Activated CD4-positive, CD25-positive, alpha-beta regulatory T cell treated with anti-CD3 and anti-CD28 coated beads, Interleukin-2, amount 50 U/mL, for 16 hours (primary cell): ENCODE measurements around the gene C19orf25.
"Not testable (repeated sequence)": the region's sequence is repeated elsewhere in the genome, so short reads cannot be mapped to it uniquely, and the experiment has no call there.

Experiments used
- DNase-seq: peaks from one replicate; pipeline ENCODE4 v3.0.0-alpha.2; 2020; ENCODE audit warnings: low read depth, low spot score

The C19orf25 gene

DNA sequence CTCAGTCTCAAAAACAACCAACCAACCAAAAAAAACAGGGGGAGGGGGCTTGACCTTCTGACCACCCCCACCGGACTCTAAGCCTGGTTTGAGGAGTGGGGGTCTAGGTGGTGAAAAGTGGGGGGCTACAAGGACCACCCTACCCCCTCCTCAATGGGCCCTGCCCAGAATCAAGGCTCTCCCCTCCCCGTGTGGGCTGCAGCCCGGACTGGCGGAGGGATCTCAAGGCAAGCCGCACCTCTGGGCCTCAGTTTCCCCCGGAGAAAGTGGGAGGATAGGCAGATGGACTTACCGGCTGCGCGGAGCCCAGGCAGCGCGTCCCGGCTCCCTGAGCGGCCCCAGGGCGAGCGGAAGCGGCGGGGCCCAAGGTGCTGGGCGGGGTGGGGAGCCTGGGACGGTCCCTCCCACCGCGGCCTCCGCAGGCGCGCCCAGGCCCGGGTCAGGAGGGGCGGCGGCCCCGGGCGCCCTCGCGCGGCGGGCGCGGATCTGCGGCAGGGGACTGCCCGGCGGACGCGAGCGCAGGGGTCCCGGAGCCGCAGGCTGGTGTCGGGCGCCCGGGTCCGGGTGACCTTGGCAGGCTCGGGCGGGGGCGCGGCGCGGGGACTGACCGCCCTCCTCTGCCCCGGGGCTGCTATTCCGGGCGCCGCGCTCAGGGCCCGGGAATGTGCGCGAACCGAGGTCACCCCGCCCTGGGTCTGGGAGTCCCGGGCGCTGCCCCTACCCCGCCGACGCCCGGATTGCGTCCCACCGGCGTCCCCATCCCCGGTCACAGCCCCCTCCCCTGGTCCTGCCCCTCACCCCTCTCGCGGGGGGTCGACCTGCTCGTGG lies 33.9 kb upstream of the C19orf25 start, which contains the start of gene ADAMTSL5:
TSS of gene ADAMTSL5 (minus strand) at position 349 of the 828 bp plus-strand sequence. CDS start 2,076 bp downstream, outside the sequence.
- DNase-seq = no peak

DNA sequence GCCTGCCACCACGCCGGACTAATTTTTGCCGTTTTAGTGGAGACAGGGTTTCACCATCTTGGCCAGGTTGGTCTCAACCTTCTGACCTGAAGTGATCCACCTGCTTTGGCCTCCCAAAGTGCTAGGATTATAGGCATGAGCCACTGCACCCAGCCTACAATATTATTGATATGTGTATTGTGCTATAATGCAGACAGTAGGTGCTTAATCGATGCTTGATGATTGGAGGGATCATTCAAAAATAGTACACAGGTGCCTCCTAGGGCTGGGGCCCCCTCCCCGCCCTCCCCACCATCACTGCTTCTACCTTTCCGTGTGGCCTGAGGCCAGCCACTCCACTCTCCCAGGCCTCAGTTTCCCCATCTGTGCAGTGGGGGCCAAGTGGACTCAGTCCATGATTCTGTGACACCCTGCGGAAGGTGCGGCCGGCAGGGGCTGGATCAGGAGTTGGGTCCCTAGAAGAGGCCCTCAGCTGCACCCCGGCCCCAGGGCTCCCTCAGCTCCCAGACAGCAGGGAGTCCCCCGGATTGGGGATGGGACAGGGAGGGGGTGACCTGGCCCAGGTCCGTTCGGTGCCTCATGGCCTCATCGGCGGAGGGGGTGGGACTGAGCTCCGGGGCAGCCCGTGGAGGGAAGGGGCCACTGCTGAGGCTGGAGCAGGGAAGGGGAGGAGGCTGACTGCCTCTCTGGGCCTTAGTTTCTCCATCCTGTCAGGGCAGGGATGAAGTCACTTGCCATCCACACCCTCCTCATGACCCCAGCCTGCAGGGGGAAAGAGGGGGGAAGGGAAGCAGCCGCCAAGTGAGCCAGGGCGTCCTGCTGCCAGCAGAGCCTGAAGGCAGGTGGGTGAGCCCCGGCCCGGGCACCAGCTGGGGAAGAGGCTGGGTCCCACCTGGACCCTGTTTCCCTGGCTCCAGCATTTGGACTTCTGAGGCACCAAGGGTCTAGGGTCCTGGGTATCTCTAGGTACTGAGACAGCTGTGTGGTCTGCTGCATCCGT lies 32.6 kb upstream of the C19orf25 start:
- DNase-seq = no peak

DNA sequence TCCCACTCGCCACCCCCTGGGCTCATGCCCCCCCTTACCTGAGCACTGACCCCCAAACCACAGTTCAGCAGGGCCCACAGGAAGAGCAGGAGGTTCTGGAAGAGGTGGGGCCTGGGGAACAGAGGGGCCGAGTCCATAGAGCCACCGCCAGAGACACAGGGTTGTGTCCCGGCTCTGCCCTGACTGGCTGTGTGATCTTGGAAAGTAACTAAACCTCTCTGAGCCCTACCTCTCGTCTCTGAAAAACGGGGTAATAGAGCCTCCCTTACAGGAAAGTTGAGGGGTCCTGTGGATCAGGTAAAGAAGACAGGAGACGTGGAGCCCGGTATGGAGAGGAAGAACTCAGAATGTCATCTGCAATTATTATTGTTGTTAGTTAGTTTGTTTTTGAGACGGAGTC lies 31.8 kb upstream of the C19orf25 start:
- no peak for DNase-seq

DNA sequence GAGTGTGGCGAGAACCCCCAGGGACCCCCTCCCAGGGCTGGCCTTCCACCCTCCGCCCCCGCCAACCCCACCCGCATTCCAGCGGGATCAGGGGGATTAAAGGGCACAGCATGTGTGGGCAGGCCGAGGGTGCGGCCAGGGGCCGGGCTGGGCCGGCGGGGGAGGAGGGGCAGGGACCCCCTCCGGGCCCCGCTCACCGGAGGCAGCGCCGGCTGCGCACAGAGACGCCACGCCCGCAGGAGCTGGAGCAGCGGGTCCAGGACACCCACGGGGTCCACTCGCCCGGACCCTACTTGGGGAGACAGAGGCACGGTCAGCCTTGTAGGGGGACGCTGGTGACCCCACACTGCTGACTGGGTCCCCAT lies 31.4 kb upstream of the C19orf25 start:
- no peak for DNase-seq

DNA sequence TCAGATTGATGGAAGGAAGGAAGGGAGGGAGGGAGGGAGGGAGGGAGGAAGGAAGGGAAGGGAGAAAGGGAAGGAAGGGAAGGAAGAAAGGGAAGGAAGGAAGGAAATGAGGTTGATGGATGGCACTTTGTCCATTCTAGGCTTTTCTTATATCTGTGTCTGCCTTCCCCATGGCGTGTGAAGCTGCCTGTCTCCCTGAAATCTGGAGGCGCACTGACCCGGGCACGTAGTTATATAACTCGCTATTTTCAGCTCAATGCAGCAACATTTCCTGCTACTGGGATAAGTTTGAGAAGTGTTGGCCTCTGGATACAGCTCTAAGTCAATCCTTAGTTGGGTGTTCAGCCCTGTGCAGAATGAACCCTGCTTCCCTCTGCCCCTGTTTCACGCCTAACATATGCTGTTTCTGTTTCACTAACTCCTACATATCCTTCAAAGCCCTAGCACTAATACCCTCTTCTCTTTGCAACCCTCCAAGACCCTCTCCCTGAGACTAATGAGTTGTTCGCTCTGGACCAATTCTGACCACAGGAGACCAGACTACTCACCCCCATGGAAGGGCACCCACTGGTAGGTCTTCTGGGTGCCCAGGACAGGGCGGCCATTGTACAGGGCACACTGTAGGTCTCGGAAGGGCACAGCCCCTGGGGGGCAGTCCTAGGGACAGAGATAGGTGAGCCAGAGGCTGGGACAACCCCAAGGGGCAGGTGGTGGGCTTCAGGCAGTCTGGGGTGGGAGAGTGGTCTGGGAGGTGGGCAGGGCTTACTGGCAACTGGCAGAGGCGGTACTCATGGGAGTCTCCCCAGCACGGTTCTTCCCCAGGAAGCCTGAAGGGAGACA lies 30.8 kb upstream of the C19orf25 start:
- no peak for DNase-seq

DNA sequence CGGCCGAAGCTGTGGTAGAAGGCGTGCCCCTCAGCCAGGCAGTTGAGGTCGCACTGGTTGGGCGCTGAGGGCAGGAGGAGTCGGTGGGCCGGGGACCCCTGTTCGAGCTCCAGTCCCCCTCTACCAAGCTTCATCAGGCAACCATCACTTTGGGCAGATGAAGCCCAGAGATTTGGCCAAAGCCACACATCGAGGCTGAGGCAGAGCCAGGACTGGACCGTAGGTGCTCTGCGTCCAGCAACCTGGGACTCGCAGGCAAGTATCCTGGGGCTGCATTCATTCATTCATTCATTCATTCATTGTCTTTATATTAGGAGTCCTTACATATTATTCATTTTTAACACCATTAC lies 29.5 kb upstream of the C19orf25 start:
- no peak for DNase-seq

DNA sequence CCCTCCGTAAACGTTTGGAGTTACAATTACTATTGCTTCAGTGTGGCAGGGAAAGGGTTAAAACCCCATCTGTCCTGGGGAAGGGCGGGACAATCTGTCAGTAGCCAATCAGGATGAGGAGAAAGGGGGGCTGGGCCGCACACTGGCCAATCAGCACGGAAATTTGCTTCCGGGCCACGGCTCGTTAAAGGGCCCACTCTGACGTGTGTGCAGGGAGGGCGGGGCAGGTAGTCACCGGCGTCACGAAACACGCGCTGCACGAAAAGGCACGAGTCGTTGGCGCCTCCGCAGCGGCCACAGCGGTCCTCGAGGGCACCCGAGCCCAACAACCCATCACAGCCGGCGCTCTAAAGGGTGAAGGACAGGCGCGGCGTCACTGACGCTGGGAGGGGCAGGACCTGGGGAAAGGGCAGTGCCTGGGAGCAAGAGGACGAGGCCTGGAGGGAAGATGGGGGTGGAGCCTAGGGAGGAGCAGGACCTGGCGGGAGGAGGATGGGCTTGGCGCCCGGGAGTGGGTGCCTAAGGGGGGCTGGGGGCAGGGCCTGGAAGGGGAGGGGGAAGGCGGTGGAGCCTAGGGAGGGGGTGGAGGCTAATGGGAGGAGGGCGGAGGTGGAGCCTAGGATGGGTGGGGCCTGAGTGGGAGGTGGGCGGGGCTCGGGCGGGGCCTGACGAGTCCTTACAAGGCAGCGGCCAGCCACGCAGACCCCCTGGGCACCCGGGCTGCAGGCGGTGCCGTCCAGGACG lies 28.9 kb upstream of the C19orf25 start:
- peak; percentile 81 for DNase-seq

DNA sequence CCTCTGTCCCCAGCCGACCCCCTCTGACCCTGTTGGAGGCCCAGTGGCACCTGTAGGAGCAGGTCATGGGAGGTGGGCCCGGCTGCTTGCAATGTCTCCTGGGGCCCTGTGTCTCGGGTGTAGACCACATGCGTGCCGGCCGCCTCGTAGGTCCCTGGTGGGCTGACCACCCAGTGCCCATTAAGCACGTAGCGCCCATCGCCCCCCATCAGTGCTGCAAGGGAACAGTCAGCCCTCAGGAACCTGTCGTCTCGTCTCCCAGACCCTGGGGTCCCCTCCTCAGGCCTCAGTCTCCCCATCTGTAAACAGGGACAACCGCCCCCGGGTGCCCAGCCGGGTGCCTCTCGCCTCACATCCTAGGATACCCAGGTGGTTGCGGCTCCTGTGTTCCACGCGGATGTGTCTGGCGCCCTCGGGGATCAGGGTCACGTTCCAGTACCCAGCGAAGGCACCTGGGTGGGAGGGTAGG lies 28.2 kb upstream of the C19orf25 start:
- no peak for DNase-seq

DNA sequence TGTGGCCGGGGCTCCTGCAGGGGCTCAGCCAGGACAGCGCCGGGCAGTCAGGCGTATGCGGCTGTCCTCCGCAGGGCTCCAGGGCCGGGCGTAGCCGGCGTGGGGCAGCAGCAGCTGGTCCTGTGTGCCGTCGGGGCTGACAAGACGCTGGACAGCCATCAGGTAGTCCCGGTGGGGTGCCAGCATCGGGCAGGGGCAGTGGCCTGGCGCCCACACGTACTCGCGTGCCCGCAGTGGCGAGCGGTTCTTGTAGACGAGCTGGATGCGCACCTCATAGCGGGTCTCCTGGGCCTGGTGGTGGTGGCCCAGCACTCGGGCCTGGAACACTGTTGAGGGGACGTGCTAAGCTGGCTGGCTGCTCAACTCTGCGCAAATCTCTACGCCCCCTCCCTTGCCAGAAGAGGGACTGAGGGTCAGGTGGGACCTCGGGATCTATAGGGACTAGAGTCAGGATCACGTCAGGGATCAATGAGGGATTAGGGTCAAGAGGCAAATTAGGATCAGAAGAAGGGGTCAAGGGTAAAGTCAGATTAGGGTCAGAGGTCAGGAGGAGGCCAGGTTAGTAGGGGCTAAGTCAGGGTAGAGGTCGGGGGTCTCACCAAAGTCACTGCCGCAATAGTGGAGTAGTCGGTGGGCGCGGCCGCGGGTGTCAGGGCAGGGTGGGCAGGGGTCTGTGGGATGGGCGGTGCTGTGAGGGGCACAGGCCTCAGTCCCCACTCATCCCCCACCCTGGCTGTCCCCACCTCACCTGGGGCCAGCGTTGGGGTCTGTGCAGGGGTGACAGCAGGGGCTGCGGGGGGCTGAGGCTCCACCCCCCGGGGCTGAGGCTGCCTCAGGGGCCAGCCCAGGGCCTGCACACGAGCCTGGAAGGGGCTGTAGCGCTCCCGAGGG lies 27.2 kb upstream of the C19orf25 start:
- DNase-seq = no peak

DNA sequence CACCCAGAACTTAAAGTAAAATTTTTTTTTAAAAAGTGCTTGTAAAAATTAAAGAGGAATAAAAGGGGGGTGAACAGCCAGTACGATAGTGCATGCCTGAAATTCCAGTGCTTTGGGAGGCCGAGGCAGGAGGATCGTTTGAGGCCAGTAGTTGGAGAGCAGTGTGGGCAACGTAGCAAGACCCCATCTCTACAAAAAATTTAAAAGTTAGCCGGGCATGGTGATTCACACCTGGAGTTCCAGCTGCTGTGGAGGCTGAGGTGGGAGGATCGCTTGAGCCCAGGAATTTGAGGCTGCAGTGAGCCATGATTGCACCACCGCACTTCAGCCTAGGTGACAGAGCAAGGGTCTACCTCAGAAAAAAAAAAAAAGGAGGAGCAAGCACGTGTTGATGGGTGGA lies 26.0 kb upstream of the C19orf25 start:
- no peak for DNase-seq

DNA sequence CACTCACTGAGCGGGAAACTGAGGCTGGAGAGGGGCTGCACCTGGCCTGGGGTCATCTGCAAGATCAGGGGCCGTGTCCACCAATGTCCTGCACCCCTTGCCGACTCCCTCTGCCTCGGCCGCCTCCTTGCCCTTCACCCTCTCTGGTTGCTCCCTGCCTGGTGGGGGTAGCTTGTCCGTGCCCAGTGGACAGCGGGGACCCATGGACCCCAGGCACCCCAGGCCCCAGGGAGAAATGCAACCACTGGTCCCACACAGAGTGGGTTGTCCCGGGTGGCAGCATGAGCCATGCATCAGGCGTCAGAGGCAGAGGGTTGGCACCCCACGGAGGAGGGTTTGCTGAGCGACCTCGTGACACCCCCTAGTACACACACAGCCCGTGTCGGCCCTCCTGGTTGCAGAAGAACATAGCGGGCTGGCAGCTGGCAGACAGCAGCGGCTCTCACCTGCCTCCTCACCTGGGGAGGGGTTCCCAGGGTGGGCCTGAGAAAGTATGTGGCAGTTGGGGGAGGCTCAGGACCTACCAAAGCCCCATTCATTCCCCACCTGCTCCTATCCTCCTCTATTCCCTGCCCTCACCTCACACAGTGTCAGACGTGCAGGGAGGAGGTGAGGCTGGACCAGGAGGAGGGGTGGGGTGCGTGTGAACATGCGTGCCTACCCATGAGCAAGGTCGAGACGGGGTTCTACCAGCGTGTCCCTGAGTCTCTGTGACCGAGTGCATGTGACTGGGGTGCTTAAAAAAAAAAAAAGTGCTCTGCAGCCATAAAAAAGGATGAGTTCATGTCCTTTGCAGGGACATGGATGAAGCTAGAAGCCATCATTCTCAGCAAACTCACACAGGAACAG lies 25.1 kb upstream of the C19orf25 start:
- DNase-seq = no peak

DNA sequence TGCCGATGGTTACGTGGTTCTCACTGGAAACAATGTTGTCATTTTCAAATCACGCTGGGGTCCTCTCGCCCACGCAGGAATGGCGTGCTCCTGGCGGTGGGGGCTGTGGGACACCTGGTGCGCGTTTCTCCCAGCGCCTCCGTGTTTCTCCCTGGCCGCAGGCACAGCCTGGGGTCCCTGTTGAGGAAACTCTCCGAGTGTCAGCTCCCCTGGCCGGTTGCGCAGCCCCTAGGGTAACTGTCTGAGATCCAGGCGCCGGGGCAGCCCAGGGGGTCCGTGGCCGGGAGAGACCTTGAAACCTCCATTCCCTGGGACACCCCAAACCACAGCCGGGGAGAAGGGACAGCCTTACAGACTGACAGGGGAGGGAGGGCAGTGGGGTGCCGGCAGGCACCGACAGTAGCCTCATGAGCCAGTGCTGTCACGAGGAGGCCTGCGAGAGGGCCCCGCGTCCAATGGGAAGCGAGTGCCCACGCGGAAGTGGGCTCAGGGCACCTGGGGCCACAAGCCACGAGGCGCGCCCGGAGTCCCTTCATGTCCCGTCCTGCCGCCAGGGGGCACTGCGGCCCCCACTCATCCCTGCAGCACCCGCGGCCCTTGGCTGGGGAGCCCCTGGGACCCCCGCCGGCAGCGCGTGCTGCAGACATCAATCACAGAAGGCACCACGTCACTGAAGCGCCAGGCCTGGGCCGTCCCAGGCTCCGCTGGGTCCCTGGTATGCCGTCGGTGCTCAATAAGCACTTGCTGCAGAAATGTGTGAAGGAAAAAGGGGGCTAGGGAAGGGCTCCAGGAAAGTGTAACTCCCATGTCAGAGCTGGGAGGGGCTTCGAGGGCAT lies 24.3 kb upstream of the C19orf25 start:
- peak; percentile 34 for DNase-seq

DNA sequence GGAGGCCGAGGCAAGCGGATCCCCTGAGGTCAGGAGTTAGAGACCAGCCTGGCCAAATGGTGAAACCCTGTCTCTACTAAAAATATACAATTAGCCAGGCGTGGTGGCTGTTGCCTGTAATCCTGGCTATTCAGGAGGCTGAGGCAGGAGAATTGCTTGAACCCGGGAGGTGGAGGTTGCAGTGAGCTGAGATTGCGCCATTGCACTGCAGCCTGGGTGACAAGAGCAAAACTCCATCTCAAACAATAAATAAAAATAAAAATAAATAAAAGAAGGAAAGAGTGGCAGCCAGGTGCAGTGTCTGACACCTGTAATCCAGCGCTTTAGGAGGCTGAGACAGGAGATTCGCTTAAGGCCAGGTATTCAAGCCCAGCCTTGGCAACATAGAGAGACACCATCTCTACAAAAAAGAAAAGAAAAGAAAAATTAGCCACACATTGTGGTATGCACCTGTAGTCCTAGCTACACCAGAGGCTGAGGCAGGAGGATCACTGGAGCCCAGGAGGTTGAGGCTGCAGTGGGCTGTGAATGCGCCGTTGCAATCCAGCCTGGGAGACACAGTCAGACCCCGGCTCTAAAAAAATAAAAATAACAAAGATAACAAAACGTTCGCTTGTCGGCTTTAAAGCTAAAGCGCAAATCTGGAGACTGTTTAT lies 23.5 kb upstream of the C19orf25 start:
- DNase-seq = no peak

DNA sequence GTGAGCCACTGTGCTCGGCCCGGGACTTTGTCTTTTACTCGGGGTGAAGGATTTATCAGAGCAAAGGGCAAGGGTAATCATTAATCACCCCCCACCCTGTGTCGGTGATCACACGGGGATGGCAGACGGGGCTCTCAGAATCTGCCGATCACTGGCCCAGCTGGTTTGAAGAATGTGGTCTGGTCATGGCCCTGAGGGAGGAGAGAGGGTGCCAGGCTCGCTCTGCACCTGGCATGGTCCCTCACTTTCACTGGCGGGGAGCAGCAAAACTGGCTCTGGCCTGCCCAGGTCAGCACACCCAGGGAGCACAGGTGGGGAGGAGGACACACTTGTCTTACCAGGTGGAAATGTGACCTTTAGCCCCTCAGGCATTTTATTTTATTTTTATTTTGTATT lies 22.2 kb upstream of the C19orf25 start:
- DNase-seq = no peak

DNA sequence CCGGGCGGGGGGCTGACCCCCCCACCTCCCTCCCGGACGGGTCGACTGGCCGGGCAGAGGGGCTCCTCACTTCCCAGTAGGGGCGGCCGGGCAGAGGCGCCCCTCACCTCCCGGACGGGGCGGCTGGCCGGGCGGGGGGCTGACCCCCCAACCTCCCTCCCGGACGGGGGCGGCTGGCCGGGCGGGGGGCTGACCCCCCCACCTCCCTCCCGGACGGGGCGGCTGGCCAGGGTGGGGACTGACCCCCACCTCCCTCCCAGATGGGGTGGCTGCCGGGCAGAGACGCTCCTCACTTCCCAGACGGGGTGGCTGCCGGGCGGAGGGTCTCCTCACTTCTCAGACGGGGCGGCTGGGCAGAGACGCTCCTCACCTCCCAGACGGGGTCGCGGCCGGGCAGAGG lies 20.2 kb upstream of the C19orf25 start:
- not testable (repeated sequence) for DNase-seq

DNA sequence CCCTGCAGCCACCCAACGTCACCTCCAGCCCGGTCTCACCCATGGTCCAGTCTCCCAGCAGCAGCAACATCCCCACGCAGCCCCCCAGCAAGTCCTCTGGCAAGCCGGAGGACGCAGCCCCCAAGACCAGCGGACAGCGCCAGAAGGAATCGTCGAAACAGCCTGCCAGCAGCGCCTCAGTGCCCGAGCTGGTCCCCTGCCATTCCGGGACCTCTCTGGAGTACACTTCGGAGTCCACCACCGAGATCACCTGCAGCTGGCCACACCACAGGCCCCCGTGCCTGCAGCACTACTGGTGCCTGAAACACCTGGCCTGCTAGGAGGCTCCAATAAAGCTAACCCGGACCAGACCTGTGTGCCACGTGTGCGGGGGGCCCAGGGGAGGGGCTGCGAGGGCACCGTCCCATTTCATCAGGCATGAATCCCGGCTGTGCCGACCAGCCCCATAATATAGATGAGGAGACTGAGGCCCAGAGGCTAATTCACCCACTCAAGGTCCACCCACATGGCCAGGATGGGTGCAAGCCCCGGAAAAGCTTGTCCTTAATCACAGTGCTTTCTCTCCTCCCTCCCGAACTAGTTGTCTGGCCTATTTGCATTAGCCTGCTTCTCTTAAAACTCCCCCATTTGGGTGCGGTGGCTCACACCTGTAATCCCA lies 18.7 kb upstream of the C19orf25 start:
- no peak for DNase-seq
